ENCODE results near the gene ESR2. TPM values are rescaled to one million over a fixed set of nuclear protein-coding genes. Genes with fewer than 3 reads are reported as not detected.
"Not testable (repeated sequence)": the region's sequence is repeated elsewhere in the genome, so short reads cannot be mapped to it uniquely, and the experiment has no call there.

The ESR2 gene
- polyA plus RNA-seq, 1 experiment: not detected

- CTCF ChIA-PET: interaction anchor here (1.7 kb wide), 1 partner anchor 240 kb away, joined by 5 read pairs; the partner anchor contains the start of gene ESR2
- POLR2A ChIA-PET: no interaction called here
These were observed 240.2 kb downstream of the ESR2 start for GRCh38 chr14:64053694-64054669.

GRCh38 chr14:64049616-64050381, 244.4 kb downstream of the ESR2 start:
- CTCF ChIA-PET: no interaction called here
- Histone ChIP-seq H3K4me3 (ENCODE audit: low read depth, low read length) (no peak overlapping the region), H3K36me3 (ENCODE audit: control insufficient read depth, insufficient read depth, low read length) (no peaks in the 10 kb centered on the region), H3K27me3 (ENCODE audit: control insufficient read depth, insufficient read depth, low read length) (no peaks in the 10 kb centered on the region)
- no peak for DNase-seq (ENCODE audit: low read depth)
- no peak for TF ChIP-seq CTCF (IDR thresholded peaks at IDR 0.05; ENCODE audit: insufficient read depth, low read depth, low read length)
- POLR2A ChIA-PET: no interaction called here

More at GRCh38 chr14:64053694-64054669, 240.2 kb downstream of the ESR2 start:
- TF ChIP-seq CTCF (IDR thresholded peaks at IDR 0.05; ENCODE audit: insufficient read depth, low read depth, low read length): no peak
- no peak for DNase-seq (ENCODE audit: low read depth)
- no peak overlapping the region for H3K4me3 ChIP-seq (ENCODE audit: low read depth, low read length)
- no peaks in the 10 kb centered on the region for H3K27me3 ChIP-seq (ENCODE audit: control insufficient read depth, insufficient read depth, low read length)
- H3K36me3 ChIP-seq (ENCODE audit: control insufficient read depth, insufficient read depth, low read length): no peaks in the 10 kb centered on the region

DNA sequence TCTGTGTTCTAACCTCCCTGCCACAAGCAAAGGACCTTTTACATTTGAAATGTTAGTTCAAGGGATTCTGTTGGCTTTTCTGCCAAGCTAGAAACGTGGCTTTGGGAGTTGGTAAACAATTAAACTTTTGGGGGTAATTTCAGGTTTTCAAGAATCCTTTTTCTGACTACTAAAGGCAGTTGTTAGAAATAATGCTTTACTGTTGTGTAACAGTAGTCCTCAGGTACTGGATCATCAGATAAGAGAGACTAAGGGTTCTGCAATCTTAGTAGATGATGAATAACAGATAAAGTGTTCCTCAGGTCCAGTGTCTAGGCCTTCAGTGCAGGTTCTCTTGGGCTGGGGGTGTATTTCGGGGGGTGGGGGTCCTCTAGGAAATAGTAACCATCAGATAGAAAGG, 249.1 kb downstream of the ESR2 start:
- no peak for DNase-seq (ENCODE audit: low read depth)
- Histone ChIP-seq H3K4me3 (ENCODE audit: low read depth, low read length) (no peak overlapping the region), H3K36me3 (ENCODE audit: control insufficient read depth, insufficient read depth, low read length) (no peaks in the 10 kb centered on the region), H3K27me3 (ENCODE audit: control insufficient read depth, insufficient read depth, low read length) (no peaks in the 10 kb centered on the region)
- ChIA-PET POLR2A (no interaction called here), CTCF (no interaction called here)
- no peak for TF ChIP-seq CTCF (IDR thresholded peaks at IDR 0.05; ENCODE audit: insufficient read depth, low read depth, low read length)

GRCh38 chr14:64043296-64043695, 250.9 kb downstream of the ESR2 start:
- DNase-seq (ENCODE audit: low read depth); POLR2A ChIA-PET; H3K4me3 ChIP-seq (ENCODE audit: low read depth, low read length); H3K27me3 ChIP-seq (ENCODE audit: control insufficient read depth, insufficient read depth, low read length); H3K36me3 ChIP-seq (ENCODE audit: control insufficient read depth, insufficient read depth, low read length): not testable (repeated sequence)
- CTCF ChIA-PET: interaction anchor here (1.3 kb wide), 1 partner anchor 261 kb away, joined by 5 read pairs; no protein-coding TSS in a partner anchor

DNA sequence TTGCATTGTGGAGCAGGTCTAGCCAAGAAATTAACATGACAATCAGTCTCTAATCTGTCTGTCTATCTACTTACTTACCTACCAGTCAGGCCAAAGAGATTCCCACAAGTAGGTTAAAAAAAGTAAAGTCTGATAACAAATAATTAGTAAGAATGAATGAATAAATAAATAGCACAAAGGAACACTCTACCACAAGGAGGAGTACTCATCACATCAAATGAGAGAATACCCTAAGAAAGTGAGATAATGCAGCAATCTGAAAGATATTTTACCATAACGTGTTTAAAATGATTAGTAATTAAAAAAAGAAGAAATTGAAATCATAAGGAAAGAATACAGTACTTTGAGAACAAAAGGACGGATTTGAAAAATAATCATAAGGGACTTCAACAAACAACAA, 254.1 kb downstream of the ESR2 start:
- H3K36me3 ChIP-seq (ENCODE audit: control insufficient read depth, insufficient read depth, low read length): no peaks in the 10 kb centered on the region
- no peaks in the 10 kb centered on the region for H3K27me3 ChIP-seq (ENCODE audit: control insufficient read depth, insufficient read depth, low read length)
- ChIA-PET POLR2A (no interaction called here), CTCF (interaction anchor here (0.9 to 2.2 kb wide), 8 partner anchors 9 to 264 kb away, joined by 3 to 25 read pairs (median 5); partner anchors contain the start of gene ESR2)
- peak; percentile 35 for TF ChIP-seq CTCF (IDR thresholded peaks at IDR 0.05; ENCODE audit: insufficient read depth, low read depth, low read length)
- H3K4me3 ChIP-seq (ENCODE audit: low read depth, low read length): no peak overlapping the region
- no peak for DNase-seq (ENCODE audit: low read depth)
